ENCODE data around the gene PBXIP1. TPM values are rescaled to one million over a fixed set of nuclear protein-coding genes. Genes with fewer than 3 reads are reported as not detected.

The PBXIP1 gene
- total and polyA plus RNA-seq, 10 of the 15 experiments (the other 5 are each of a cell fraction or from before 2014, with no cell fraction given), result 0.63 to 25.6 (median 15.4) TPM

- DNase-seq (ENCODE audit: low read depth, low spot score) (no peak), ATAC-seq (no peak), FAIRE-seq (no peak)
- Histone ChIP-seq H3K27me3 (replicated peaks in 1 of 2; ENCODE audit: control insufficient read depth in 2 of 2, insufficient read depth in 2 of 2, low read length in 1 of 2) (no peaks in the 10 kb centered on the region), H3K4me3 (no peak overlapping the region), H3K4me2 (ENCODE audit: control insufficient read depth, insufficient read depth) (no peak overlapping the region), H3K79me2 (ENCODE audit: control insufficient read depth, insufficient read depth, low read length) (no peaks in the 10 kb centered on the region), H3K36me3 (ENCODE audit: control insufficient read depth in 2 of 2, insufficient read depth in 2 of 2, low read length in 1 of 2) (peaks cover 22 to 27% of the 10 kb centered on the region in 2 experiments), H3K4me1 (ENCODE audit: control insufficient read depth, insufficient read depth, low read length) (no peaks in the 10 kb centered on the region), H3K9ac (ENCODE audit: control insufficient read depth, insufficient read depth, low read length) (no peak overlapping the region), H3K27ac (ENCODE audit: control insufficient read depth, insufficient read depth) (no peak overlapping the region), H3K9me3 (replicated peaks; ENCODE audit: control insufficient read depth, insufficient read depth, low read length) (no peaks in the 10 kb centered on the region), H2AFZ (ENCODE audit: control insufficient read depth, low read depth, low read length) (no peak overlapping the region), H4K20me1 (ENCODE audit: control insufficient read depth, insufficient read depth) (no peaks in the 10 kb centered on the region)
- ChIA-PET SMC1A (ENCODE audit: uncharacterized antibody, unreplicated experiment) (no interaction called here), RAD21 (ENCODE audit: unreplicated experiment) (no interaction called here), CTCF (no interaction called here), POLR2A (no interaction called here)
- 69% methylated on average over 3 of the region's 3 CpGs for WGBS (ENCODE audit: insufficient coverage, insufficient replicate concordance, low lambda C conversion rate, missing lambda C conversion rate)
- TF ChIP-seq NFYA (IDR thresholded peaks at IDR 0.05; ENCODE audit: borderline replicate concordance, low read depth, low read length) (no peak), ZNF384 (IDR thresholded peaks at IDR 0.05; ENCODE audit: borderline replicate concordance, low read depth, low read length) (no peak), MEF2B (IDR thresholded peaks at IDR 0.05; ENCODE audit: partially characterized antibody, poor library complexity, severe bottlenecking) (no peak), SMAD1 (IDR thresholded peaks at IDR 0.05; ENCODE audit: low read depth, partially characterized antibody) (no peak), TCF3 (IDR thresholded peaks at IDR 0.05; ENCODE audit: borderline replicate concordance, insufficient read depth, low read depth, low read length) (no peak), LARP7 (IDR thresholded peaks at IDR 0.05) (no peak), EED (IDR thresholded peaks at IDR 0.05; ENCODE audit: low read depth) (no peak), ELK1 (IDR thresholded peaks at IDR 0.05; ENCODE audit: low read depth, low read length) (no peak)
- in situ Hi-C loops (cut with MboI), result no loop called here
- intact Hi-C loops (cut with micrococcal nuclease; ENCODE audit: unreplicated experiment), result no loop called here
- BruUV-seq (replicated peaks), result no TSS peak
Measured at GRCh38 chr1:154925335-154926170, 30.3 kb downstream of the PBXIP1 start.
